Astrocyte of the spinal cord (primary cell): ENCODE results near the gene NOL4L.

Experiments used
- DNase-seq: peaks from one replicate; pipeline ENCODE4 v3.0.0; 2011; ENCODE audit warnings: low read depth, low spot score
- H3K4me3 ChIP-seq: 2 replicates; pipeline ENCODE4 v1.5.1; 2011; ENCODE audit warnings: low read depth, mild to moderate bottlenecking, low read length, moderate library complexity
- in situ Hi-C: cut with HindIII; loops from 2 replicates; pipeline ENCODE4 v1.10.0; 2017; ENCODE audit warnings: low sequenced_read_pairs
- TF ChIP-seq, protein P1 (sequence below): IDR thresholded peaks from 2 replicates; pipeline ENCODE4 v1.5.1; 2012; ENCODE audit warnings: low read depth, mild to moderate bottlenecking, low read length, inconsistent platforms

The NOL4L gene

DNA sequence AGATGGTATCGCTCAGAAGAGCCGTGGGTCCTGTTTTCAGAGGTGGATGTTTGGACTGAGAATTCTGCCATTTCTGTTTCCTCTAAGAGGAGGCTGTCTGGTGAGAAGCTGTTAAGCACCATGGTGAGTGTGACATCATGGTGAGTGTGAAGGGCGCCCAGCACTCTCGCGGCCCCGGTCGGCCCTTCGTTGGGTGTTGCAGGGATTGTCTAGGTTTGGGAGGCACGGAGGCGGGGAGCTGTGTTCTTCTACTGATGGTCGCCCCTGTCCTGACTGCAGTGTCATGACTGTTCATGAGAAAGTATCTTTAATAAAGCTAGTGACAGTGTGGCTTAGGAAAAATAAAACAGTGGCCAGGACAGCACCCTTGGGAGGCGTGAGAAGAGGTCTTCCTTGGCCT lies 70.4 kb downstream of the NOL4L start:
- TF ChIP-seq, protein P1, sequence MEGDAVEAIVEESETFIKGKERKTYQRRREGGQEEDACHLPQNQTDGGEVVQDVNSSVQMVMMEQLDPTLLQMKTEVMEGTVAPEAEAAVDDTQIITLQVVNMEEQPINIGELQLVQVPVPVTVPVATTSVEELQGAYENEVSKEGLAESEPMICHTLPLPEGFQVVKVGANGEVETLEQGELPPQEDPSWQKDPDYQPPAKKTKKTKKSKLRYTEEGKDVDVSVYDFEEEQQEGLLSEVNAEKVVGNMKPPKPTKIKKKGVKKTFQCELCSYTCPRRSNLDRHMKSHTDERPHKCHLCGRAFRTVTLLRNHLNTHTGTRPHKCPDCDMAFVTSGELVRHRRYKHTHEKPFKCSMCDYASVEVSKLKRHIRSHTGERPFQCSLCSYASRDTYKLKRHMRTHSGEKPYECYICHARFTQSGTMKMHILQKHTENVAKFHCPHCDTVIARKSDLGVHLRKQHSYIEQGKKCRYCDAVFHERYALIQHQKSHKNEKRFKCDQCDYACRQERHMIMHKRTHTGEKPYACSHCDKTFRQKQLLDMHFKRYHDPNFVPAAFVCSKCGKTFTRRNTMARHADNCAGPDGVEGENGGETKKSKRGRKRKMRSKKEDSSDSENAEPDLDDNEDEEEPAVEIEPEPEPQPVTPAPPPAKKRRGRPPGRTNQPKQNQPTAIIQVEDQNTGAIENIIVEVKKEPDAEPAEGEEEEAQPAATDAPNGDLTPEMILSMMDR, result no peak
- in situ Hi-C loops, result no loop called here
- H3K4me3 ChIP-seq, result no peak overlapping the region
- DNase-seq, result no peak

DNA sequence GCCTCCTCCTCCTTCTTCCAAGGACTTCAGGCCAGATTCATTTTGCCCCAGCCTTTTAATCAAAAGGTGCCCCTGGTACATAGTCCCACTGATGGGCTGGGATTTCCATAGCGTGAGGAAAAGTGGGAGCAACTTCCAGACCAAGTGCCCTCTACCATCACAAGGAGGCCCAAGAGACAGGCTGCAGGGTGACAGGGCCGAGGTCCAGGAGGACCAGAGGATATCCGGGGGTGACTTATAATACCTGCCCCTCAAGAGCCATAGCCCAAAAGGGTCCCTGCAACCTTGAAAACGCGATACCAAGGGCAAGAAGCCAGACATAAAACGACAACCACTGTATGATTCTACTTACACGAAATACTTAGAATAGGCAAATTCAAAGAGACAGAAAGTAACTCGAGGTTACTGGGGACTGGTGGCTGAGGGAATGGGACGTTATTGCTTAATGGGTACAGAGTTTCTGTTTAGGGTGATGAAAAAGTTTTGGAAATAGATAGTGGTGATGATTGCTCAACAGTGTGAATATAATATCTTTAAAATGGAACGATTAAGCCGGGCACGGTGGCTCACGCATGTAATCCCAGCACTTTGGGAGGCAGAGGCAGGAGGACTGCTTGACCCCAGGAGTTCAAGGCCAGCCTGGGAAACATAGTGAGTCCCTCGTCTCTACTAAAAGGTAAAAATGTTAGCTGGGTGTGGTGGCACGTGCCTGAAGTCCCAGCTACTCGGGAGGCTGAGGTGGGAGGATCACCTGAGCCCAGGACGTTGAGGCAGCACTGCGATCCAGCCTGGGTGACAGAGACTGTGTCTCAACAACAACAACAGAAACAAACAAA lies 71.9 kb downstream of the NOL4L start:
- in situ Hi-C loops, result no loop called here
- TF ChIP-seq, protein P1, result no peak
- H3K4me3 ChIP-seq, result no peak overlapping the region
- no peak for DNase-seq

DNA sequence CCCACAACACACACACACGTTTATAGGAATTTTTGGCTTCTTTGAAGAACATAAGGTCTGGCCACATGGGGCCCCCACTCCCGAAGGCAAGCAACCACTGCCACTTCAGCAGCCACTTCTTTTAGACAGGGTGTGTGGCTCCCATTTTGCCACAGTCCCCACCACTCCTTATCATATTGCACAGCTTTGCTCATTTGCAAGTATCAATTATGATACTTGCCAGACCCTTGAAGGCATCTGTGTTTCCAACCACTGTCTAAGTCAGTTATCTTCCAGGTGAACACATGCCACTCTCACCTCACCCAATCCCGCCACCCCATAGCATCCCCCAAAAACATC lies 73.1 kb downstream of the NOL4L start:
- DNase-seq, result no peak
- in situ Hi-C loops, result no loop called here
- TF ChIP-seq, protein P1, result no peak
- no peak overlapping the region for H3K4me3 ChIP-seq

DNA sequence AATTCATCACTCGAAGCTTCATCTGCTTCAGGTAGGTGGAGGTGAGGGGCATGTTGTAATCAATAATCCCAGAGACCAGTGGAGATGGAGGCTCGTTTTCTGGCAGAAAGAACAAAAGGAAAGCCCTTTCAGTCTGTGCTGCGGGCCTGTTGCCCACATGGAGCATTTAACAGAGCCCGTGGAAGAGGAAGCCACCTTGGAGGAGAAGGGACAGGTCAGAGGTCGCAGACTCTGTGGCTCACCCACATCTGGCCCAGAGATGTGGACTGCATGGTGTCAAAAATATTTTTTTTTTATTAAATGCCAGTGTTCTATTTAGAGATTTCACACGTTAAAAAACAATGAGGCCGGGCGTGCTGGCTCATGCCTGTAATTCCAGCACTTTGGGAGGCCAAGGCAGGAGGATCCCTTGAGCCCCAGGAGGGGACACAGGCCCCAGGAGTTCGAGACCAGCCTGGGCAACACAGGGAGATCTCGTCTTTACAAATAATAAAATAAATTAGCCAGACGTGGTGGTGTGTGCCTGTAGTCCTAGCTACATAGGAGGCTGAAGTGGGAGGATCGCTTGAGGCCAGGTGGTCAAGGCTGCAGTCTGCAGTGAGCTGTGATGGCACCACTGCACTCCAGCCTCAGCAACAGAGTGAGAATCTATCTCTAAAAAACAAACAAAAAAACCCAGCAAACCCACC lies 73.6 kb downstream of the NOL4L start:
- H3K4me3 ChIP-seq, result no peak overlapping the region
- no peak for DNase-seq
- TF ChIP-seq, protein P1, result no peak
- in situ Hi-C loops, result no loop called here

DNA sequence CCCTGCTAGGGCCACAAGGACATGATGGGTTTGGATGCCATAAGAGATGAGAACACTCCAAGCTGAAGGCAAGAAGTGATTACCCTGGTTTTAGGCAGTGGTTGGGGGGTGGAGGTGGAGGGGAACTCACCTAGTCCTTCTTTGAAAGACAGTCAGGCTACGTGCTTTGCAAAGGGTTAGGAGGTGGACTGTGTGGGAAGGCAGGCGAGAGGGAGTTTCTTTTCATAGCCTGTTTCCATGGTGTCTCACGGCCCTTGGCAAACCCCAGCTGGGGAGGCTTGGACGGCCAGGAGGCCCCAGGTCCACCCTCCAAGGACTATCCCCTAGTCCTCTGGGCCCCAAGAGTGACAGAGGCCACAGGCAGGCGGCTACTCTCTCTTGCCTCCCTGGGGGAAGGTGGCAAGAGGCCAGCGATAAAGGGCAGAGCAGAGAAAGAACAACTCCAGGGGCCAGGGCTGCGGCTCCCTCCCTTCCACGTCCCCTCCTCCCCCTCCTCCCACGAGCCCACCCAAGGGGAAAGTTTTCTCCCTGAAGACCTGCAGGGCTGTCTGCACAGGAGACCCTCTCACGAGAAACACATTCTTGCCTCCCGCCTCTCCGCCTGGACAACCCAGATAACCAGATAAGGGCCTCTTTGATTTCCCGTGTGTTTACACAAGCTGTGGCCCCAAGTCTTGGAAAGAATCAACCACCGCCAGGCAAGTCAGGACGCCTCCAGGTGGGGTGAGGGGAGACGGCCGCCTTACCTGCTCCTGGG lies 74.4 kb downstream of the NOL4L start:
- in situ Hi-C loops, result no loop called here
- H3K4me3 ChIP-seq, result no peak overlapping the region
- DNase-seq, result no peak
- TF ChIP-seq, protein P1, result no peak

DNA sequence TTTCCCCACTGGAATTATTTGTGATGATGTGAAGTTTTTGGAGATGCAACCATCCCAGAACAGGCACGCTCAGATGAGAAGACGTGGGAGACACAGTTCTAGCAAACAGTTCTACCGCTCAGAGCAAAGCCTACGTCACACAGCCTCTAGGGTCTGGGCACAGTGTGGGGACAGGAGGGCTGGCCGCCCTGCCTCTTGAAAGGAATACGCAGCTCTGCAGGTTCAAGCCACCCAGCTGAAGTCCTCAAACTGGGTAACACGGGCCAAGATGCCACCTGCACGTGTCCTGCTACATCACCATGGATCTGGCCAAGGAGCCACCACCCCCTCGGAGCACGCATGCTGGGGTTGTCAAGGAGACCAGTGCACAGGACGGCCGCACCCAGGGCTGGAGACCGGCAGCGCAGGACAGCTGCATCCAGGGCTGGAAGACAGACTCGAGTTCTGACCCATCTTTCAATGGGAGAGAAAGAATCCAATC lies 75.0 kb downstream of the NOL4L start:
- no peak overlapping the region for H3K4me3 ChIP-seq
- in situ Hi-C loops, result no loop called here
- DNase-seq, result no peak
- TF ChIP-seq, protein P1, result no peak
